Stimulated activated CD8-positive, alpha-beta memory T cell treated with anti-CD3 and anti-CD28 coated beads, Interleukin-12 subunit alpha, Interleukin-12 subunit beta, amount 100 ng/mL, for 24 hours (primary cell): ENCODE results near the gene MLLT6.

ENCODE experiments used
- DNase-seq: peaks from one replicate; pipeline ENCODE4 v3.0.0-alpha.2; 2020; ENCODE audit errors: extremely low read depth

MLLT6 gene

DNA sequence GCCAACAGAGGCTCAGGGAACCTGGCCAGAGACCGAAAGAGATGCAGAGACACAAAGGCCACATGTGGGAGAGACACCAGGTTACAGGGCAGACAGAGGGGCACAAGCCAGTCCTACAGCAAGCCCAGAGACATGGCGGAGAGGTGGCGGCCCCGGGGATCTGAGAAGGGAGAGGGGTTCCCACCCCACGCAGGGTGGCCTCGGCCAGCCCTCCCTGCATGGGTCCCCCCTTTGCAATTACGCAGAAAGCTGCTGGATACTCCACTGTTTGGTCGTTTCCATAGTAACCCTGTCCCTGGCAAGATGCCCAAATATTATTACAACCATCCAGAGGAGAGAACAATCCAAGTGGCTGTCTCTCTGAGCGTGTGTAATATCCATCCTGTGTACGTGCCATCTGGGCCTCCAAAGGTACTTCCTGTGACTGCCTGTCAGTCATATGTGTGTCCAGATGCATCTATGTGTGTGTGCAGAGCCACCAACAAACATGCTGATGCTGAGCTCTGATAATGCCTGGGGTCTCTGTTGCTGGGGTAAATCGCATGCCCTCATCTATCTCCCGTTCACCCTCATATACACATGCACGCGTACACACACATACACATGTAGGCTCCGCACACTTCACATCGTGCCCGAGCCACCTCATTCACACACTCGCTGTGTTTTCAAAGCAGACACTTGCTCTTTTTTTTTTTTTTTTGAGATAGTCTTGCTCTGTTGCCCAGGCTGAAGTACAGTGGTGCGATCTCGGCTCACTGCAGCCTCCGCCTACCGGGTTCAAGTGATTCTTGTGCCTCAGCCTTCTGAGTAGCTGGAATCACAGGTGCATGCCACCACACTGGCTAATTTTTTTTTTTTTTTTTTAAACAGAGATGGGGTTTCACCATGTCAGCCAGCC is 37.6 kb downstream of the MLLT6 start:
- no peak for DNase-seq

DNA sequence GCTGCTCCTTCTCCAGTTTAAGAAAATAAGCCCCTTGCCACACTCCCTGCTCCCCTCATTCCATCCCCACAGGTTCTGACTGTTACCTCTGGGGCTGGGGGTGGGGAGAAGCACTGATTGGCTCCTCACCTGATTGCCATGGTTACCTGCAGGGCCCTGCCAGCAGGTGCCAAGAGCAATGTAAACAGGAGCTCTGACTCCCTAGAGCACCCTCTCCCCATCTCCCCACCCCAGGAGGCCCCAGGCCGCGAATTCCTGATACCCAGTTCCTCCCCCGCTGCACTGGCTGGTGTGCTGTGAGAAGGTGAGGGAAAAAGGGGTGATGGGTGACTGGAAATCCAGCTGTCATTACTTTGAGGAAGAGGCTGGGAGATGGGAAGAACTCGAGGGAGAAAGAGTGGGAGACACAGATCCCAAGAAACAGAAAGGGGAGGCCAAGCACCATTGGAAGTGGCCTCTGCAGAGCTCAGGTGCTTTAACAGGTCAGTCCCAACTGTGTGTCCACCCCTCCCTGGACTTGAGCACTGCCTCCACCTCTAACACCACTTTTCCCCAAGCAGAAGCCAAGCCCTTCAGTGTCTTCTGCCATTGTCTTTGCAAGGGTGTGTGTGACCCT is 38.6 kb downstream of the MLLT6 start:
- DNase-seq: no peak

DNA sequence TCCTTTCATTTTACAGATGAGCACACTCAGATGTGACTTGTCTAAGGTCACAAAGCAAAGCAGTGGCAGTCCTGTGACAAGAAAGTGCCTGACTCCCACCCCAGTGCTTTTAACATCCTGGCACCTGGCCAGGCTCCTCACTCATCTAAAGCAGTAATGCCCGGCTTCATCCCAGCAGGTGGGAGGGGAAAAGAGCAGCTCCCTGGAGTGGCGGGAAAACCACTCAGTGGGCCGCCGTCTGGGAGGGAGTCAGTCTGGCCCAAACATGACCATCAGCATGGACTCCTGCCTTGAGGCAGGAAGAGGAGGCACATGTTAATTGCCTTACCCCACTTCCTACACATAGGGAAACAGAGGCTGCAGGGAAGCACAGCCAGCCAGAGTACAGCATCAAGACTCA is 40.5 kb downstream of the MLLT6 start:
- no peak for DNase-seq

DNA sequence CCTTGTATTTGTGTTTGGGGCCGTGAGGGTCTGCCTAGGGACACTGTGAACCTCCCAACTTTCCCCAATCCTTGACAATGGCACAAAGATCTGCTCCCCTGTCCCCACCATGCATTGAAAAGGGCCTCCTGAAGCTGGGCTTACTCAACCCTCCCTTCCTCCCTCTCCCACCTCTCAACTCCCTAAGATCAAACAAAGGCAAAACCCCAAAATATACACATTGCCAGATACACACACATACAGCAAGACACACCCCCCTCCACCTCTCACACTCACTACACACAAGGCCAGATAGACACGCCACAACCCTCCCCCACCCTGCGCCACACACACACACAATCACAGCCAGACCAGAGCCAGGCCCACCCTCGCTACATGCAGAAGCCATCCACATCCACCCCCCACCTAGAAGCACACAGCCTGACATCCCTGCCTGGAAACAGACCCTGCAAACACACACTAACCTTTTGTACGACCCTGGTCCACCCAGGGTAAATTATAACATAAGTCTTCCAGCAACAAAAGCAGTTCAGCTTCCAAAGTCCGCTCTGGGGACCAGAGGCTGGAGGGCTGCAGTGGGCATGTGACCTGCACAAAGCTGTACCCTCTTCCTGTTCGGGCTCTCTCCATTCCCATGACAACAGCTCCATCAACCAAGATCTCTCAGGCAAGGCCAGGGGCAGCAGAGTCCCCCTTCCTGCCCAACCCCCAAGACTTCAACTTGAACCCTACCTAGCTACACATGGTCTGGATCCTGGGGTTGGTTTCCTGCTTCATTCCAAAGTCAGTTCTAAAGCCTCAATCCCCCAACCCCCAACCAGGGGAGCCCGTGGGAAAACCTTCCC is 41.2 kb downstream of the MLLT6 start:
- no peak for DNase-seq

DNA sequence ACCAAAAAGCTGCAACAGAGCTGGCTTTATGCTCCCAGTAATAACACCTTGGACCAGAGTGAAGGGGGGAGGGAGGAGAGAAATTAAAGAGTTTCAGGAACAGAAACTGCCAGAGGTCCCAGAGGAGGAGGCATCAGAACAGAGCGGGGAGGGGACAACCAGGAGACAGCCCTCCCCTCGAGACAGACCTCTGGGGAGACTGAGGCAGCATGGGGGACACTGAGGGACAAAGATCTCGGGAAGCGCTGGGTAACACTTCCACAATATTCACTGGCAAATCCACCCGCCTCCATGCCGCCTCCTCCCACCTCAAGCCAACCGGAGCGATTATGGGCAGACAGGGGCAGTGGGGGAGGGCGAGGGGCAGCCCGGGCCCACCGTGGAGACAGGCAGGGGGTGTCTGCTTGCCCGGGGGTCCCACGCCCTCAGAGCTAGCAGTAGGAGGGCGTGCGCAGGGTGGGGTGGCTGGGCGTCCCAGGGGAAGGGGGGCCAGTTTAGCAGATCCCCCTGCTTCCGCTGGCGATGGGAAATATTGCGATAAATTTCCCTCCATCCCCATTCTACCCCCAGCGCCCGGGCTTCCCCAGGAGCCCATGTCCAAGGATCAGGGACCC is 41.9 kb downstream of the MLLT6 start:
- DNase-seq: no peak

DNA sequence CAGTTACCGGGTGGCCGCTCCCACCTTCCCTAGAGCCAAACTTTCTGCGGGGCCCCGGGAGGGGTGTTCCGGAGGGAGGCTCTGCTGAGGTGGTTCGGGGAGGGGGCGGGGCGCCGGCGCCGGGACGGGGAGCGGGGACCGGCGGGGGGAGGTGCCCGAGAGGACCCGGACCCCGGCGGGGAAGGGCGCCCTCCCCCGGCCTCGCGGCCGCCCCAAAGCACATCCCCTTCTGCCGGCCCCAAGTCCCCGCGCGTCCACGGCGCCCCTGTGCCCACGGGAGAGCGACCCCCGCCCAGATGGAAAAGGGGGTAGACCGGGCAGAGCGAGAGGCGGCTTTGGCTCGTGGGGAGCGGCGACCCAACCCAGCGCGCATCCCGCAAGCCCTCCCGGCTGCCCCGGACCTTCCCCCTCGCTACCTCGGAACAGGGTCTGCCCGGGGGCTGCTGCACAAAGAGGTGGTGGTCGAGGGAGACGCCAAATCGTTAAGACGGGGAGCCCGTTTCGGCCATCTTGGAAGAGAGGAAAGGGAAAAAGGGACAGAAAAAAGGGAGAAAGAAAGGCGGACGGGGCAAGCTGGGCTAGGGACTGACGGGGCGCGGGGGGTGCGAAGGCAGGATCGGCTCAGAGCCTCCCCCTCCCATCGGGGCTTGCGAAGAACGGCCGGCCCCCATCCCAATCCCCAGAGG is 42.5 kb downstream of the MLLT6 start:
- DNase-seq: no peak

DNA sequence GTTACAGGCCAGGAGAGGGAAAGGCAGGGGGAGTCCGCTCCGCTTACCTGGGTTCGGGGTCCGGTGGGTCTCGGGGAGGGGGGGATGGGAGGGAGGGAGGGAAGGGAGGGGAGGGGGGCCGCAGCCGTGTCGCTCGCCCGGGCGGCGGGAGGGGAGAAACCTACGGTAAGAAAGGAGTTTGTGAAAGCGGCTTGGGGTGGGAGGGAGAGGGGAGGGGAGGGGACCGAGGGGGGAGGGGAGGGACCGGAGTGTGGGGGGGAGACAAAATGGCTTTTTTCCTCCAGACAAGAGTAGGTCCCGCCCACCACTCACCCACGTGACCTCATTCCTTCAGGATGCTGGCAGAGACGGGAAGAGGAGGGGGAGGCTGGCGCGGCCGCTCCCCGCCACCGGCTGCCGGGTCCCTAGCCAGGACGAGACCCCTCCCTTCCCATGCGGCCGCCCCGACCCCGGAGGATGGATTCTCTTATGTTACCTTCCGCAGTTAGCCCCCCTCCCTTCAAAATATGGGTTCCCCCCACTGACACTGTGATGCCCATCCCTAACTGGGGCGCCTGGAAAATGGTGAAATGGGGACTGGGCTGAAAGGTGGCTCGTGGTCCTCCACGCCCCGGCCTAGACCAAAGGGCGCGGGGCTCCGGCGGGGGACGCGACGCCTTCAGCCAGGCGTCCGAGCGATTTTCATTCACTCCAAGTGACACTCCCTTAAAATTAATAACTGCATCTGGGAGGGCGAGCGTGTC is 43.2 kb downstream of the MLLT6 start, which contains the start of gene PCGF2:
PCGF2 (minus strand) TSS at position 188 of the 743 bp plus-strand sequence. CDS start 7,934 bp downstream, outside the sequence.
- no peak for DNase-seq

DNA sequence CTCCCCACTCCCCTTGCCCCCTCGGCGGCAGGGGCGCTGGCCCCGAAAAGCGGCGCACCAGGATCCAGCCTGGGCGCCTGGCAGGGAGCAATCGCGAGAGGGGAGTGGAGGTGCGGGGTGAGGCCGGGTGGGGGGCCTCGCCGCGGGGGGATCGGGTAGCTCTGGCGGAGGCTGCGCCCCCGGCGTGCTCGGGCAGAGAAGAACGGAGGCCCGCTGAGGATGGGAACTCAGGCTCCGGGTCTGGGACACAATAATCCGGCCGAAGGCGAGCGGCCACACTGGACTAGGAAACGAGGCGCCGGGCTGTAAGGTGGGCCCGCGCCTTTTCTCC is 43.8 kb downstream of the MLLT6 start:
- no peak for DNase-seq

DNA sequence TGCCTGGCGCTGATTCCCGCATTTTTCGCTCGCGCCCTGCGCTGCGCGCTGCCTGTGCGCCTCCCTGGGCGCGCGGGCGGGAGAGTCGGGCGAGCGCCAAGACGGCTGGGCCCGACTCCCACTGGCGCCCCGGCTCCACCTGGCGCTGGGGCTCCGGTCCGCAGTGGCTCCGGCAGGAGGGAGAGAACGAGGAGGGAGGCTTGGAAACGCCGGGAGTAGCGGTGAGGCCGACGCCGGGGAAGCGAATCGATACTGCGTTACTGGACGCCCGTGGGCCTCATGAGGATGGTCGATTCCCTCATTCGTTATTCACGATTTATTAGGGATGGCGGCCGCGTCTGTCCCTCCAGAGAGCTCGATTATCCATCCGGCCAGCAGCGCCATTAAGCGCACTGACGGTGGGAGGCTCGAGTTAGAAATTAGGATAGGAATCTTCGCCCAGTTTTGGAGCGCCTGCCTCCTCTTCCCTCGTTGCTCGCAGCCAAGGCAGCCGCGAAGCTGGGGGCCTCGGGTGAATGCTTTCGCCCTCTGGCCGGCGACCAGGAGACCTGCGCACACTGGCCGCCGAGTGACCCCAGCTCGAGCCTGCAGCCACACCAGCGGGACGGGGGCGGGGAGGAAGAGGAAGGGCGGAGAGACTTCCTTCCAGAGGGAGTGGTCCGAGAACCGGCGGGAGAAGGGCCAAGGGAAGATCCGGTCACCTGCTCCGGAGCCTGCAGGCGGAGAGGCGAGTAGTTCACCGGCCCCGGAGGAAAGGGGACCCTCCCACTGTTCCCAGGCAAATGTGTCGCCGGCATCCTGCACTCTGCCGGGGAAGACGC is 44.4 kb downstream of the MLLT6 start:
- no peak for DNase-seq

DNA sequence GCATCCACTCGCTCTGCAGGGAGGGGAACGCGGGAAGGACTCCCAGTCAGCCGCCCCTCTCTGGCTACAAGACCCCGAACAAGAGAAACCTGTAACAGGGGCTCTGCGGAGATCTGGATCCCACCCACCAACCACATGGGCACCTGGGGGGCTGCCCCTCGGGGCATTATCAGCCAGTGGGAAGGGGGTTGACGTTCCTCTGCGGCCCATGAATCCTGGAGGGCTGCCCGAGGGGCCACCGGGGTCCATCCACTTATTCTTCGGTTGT is 44.9 kb downstream of the MLLT6 start:
- no peak for DNase-seq

DNA sequence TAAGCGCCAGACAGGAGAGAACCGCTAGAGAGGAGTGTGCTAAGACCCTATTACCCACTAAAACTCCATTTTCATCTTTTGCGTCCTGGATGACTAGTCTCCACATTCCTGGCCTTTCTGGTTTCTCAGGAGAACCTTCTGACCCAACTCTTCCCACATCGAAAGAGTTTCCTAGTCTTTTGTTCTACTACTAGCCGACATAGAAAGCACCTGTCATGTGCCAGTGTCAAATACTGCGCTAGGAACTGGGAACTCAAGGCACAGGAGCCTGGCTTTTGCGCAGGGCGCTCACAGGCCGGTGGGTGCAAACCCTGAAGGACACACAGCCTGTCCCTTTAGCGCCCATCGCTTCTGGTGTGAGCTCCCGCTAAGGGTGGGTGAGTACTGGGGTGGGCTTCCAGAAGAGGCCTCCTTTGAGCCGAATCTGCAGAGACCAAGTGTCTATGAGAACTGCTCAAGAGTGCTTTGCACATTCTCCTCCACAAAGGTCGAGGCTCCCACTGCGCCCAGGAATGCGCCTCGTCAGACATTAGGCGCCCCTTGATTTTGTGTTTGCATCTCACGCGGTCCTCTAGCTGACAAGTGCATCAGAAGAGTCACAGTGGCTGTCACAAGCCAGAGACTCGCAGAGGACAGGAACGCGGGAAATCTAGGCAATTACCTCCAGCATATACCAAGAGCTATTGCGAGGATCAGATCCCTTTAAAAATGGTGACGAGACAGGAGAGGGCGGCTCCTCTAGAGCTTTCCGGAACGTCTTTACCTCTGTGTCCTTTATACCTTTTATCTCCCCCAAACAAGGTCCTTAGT is 45.4 kb downstream of the MLLT6 start:
- no peak for DNase-seq

DNA sequence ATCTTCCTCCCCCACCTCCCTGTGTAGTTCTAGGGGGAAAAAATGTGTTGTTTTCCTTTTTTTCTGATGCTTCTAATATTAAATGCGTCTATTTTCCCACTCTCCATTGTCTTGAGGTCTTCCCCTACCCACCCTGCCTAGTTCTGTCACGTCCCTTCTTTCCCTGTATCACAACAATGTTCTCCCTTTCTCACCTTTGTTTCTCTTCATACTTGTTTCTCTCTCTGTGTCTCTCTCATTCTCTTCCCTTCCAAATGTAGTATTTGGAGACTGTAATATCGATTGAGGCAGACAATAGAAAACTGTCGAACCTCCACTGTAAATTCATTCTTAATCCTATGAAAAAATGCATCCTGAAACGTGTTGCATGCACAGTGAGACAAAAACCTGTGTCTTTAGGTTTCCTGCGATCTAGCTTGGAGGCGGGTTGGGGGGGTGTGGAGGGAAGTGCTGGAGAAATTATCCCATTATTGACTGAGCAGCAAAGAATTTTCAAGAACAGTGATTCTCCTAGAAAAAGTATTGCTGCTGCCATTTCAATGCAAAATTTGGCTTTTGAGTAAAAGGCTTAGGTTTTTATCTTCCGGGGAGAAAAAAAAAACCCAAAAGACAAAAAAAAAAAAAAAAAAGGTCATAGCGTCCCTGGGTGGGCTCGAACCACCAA is 46.2 kb downstream of the MLLT6 start:
- DNase-seq: no peak

DNA sequence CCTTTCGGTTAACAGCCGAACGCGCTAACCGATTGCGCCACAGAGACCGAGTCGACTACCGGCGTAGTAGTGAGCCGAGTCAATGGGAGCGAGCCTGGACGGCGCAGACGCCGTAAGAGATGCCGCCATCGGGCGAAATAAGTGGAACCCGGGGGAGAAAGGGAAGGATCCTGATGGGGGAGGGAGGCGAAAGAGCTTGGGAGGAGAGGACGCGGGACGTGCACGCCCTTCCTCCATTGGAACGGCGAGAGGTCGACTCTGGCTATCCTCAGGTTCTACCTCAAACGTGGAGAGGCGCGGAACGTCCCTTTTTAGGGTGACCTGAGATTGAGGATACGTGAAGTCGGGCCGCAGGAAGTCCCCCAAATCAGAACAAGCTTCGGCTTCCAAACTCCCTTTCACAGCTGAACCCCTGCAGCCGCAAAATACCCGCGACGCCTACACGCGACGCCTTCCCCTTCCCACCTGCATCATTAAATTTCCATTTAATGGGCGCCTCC is 46.8 kb downstream of the MLLT6 start:
- peak; percentile 49 for DNase-seq

DNA sequence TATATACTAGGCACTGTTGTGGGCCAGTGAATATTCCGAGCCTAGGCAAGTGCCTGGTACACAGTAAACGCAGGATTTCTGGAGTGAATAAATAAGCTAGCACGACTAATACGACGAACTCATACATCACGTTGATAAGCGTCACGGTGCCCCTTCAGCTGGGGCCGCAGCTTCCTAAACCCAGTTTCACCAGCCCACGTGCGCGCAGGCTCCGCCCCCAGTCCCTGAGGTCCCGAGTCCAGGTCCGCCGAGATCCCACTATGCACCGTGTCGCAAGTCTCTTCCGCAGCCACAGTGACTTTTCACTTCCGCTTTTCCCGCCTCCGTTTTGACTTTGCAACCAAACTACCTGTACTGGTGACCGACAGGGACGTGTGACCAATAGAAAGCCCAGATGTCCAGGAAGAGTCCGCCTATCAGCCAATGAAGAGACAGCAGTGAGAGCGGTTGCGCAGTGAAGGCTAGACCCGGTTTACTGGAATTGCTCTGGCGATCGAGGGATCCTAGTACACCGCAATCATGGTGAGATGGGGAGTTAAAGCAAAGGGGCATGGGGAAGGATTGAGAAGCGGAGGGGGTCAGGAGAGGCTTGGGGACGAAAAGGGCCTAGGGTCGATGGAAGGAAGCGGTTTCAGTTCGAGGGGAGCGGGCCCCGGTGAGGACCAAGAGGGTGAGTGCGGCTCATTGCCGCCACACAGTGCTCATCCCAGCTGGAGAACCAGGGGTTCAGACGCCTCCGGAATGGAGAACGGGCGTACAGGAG is 47.4 kb downstream of the MLLT6 start, which contains the start of gene PSMB3:
PSMB3 (plus strand) TSS at position 434 of the 763 bp plus-strand sequence; CDS start at position 520, 86 bp downstream.
- peak; percentile 94 for DNase-seq

DNA sequence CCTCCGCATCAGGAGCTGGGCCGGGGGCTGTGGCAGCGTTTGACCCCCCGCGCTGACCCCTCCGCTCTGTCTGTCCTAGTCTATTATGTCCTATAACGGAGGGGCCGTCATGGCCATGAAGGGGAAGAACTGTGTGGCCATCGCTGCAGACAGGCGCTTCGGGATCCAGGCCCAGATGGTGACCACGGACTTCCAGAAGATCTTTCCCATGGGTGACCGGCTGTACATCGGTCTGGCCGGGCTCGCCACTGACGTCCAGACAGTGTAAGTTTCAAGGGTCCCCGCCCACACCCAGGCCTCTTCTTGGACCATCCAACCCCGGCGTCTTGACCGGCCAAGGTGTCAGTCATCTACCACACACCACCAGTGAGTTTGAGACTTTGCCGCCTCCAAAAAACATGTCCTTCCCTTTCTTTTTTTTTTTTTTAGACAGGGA is 48.0 kb downstream of the MLLT6 start:
- DNase-seq: no peak

DNA sequence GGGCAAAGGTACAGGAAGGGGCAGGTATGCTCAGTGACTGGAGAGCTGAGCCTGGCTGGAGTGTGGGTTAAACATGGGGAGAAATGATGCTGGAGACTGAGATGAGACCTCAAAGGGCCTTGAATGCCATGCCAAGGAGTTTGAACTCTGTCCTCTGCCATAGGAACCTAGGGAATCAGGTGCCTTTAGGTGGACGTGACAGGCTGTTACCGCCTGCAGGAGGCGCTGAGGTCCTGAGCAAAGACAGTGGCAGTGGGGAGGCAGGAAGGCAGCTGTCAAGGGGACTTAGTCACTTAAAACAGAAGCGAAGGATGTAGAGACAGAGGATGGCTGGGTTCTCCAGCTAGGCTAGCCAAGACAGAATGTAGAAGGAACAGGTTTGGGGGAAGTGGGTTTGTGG is 56.5 kb downstream of the MLLT6 start:
- no peak for DNase-seq

DNA sequence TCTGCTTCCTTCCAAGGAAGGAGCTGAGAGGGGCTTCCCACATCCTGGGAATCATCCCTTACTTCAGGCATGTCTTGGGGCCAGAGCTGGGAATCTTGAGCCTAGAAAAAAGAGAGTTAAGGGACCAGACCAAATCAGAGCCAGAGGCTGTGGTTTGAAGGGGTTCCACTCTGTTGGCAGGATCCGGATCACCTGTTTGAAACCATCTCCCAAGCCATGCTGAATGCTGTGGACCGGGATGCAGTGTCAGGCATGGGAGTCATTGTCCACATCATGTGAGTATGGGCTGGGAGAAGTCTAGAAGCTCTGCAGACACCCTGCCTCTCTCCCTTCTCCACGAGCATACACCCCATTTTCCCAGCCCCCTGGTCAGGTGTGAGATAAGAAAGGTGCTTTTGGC is 57.2 kb downstream of the MLLT6 start:
- no peak for DNase-seq

DNA sequence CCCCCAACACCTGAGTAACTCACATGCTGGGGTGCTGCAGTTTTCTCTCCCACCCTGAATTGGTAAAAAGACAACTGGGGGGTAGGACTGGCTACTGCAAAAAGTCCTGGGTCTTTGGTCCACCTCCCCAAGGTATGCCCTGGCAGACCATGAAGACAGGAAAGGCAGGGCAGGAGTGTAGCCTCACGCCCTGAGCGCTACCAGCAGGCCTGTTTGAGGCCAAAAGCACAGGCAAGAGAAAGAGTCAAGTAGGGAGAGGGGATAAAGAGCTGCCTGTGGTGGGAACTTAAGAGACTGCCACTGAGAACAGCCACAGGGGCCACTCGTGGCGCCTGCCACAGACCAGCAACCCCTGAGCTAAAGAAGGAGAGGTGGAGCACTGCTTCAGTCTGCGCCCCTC is 61.3 kb downstream of the MLLT6 start:
- DNase-seq: no peak
